ENCODE measurements around the gene PLPP3.

Gene PLPP3

GRCh38 chr1:56493826-56494225 is 85.5 kb downstream of the PLPP3 start:
- no peak for DNase-seq

GRCh38 chr1:56491441-56491840 is 87.9 kb downstream of the PLPP3 start:
- DNase-seq, result peak in 1 of 3 experiments; percentile 7

GRCh38 chr1:56490619-56491018 is 88.7 kb downstream of the PLPP3 start:
- no peak for DNase-seq

GRCh38 chr1:56489695-56490094 is 89.7 kb downstream of the PLPP3 start:
- DNase-seq, result no peak

GRCh38 chr1:56484695-56485094 is 94.7 kb downstream of the PLPP3 start:
- no peak for DNase-seq

GRCh38 chr1:56483104-56483503 is 96.3 kb downstream of the PLPP3 start:
- no peak for DNase-seq

- DNase-seq, result no peak
Measured at GRCh38 chr1:56482486-56482885, 96.9 kb downstream of the PLPP3 start.

GRCh38 chr1:56481140-56481694 is 98.1 kb downstream of the PLPP3 start:
- DNase-seq, result no peak

- no peak for DNase-seq
Measured at GRCh38 chr1:56478734-56479133, 100.6 kb downstream of the PLPP3 start.

GRCh38 chr1:56477164-56478111 is 101.9 kb downstream of the PLPP3 start:
- DNase-seq, result no peak

GRCh38 chr1:56473582-56474270 is 105.6 kb downstream of the PLPP3 start:
- DNase-seq, result no peak

- DNase-seq, result no peak
Measured at GRCh38 chr1:56472860-56473259, 106.5 kb downstream of the PLPP3 start.

- DNase-seq, result no peak
Measured at GRCh38 chr1:56469640-56470371, 109.6 kb downstream of the PLPP3 start.

- no peak for DNase-seq
Measured at GRCh38 chr1:56468518-56468917, 110.8 kb downstream of the PLPP3 start.

GRCh38 chr1:56466538-56466937 is 112.8 kb downstream of the PLPP3 start:
- DNase-seq, result no peak

GRCh38 chr1:56464294-56464693 is 115.1 kb downstream of the PLPP3 start:
- no peak for DNase-seq

GRCh38 chr1:56463376-56463775 is 116.0 kb downstream of the PLPP3 start:
- no peak for DNase-seq

GRCh38 chr1:56462209-56462608 is 117.2 kb downstream of the PLPP3 start:
- DNase-seq, result no peak

GRCh38 chr1:56461158-56462127 is 117.9 kb downstream of the PLPP3 start:
- DNase-seq, result peak in 1 of 3 experiments; percentile 10

- DNase-seq, result no peak
Measured at GRCh38 chr1:56459260-56459659, 120.1 kb downstream of the PLPP3 start.

- no peak for DNase-seq
Measured at GRCh38 chr1:56457756-56458375, 121.5 kb downstream of the PLPP3 start.
